Measurements from ENCODE around the gene CDC25B. TPM values are rescaled to one million over a fixed set of nuclear protein-coding genes. Genes with fewer than 3 reads are reported as not detected.
A peak's percentile ranks its signal among the peaks of the same experiment; 100 is the strongest.

The CDC25B gene
- total and polyA plus RNA-seq, 3 experiments from 2014 or later, result 61.6 to 81.6 (median 78.0) TPM

GRCh38 chr20:3815703-3816315 lies 19.7 kb downstream of the CDC25B start:
- peak in 4 of 5 donors; percentile 24 to 72 (median 62) for DNase-seq
- H3K4me3 Mint-ChIP-seq, result peak overlapping the region; percentile 70 to 88 (median 83)
- peaks cover 78% of the 10 kb centered on the region for H3K4me1 ChIP-seq (ENCODE audit: insufficient read depth, low read length)
- no peaks in the 10 kb centered on the region for H3K9me3 ChIP-seq (ENCODE audit: low read length)
- no peak overlapping the region for H3K27ac ChIP-seq (ENCODE audit: low read depth, low read length)
- H3K27me3 ChIP-seq (ENCODE audit: insufficient read depth, low read length, poor library complexity, severe bottlenecking), result no peaks in the 10 kb centered on the region
- no peak overlapping the region for H3K4me3 ChIP-seq (ENCODE audit: low read length)
- H3K9me3 Mint-ChIP-seq, result no peaks in the 10 kb centered on the region
- CTCF ChIA-PET, result interaction anchor here (1.3 to 18.5 kb wide), 5 partner anchors 20 to 47 kb away, joined by 3 to 262 read pairs (median 8); partner anchors contain the start of genes CDC25B, CENPB and SPEF1
- H3K27me3 Mint-ChIP-seq, result no peaks in the 10 kb centered on the region
- no peaks in the 10 kb centered on the region for H3K36me3 ChIP-seq (ENCODE audit: insufficient read depth, low read length)
- POLR2A ChIA-PET, result interaction anchor here (1.0 to 1.4 kb wide), 4 partner anchors 20 to 48 kb away, joined by 3 to 5 read pairs (median 3); partner anchors contain the start of genes CDC25B and CENPB
- H3K36me3 Mint-ChIP-seq, result peaks cover 0 to 8% (median 0%) of the 10 kb centered on the region in 3 donors
- peaks cover 72 to 86% (median 85%) of the 10 kb centered on the region in 3 donors for H3K4me1 Mint-ChIP-seq
- H3K27ac Mint-ChIP-seq, result peak overlapping the region; percentile 83 to 100 (median 98)

DNA sequence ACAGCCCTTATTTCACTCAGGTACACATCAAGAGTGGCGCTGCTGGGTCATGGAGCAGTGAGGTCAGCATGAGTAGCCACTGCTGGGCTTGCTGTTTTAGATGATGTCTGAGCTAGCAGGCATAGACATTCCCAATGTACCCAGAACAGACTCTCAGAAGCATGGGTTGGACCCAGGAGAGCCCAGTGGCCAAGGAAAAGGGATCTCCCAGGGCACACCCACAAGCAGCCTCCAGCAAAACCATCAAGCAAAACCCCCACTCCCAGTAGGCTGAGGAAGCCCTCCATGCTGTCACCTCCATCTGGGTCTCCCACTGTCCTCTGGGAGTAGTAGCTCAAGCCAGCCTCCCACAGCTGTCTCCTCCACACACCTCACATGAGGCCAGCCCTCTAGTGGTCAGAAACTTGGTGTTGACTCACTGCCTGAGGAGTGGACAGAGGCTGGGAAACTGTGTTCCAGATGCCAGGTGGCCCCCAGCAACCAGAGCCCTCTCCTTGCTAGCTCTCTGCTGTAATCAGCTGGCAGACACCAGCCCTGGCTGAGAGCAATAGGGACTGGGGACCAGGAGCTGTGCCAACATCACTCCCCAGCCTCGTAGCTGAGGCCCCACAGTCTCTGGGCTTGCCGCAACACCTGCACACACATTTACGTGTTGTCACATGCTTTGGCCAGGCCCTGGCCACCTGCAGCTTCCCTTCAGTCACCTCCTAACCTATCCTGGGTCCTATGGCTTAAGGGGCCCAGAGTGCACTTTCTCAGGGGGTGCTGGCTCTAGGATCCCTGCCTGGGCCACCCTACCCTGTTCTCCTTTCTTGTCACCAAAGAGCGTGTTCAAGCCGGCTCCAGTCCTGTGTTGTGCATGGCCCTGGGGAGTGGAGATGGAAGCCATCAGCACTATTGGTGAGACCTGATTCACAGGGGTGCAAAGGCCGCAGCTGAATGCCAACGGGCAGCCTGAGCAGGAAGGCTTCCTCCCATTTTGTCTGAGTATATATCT lies 22.3 kb downstream of the CDC25B start:
- Histone ChIP-seq H3K9me3 (ENCODE audit: low read length) (no peaks in the 10 kb centered on the region), H3K4me3 (ENCODE audit: low read length) (no peak overlapping the region), H3K4me1 (ENCODE audit: insufficient read depth, low read length) (peaks cover 62% of the 10 kb centered on the region), H3K27me3 (ENCODE audit: insufficient read depth, low read length, poor library complexity, severe bottlenecking) (no peaks in the 10 kb centered on the region), H3K36me3 (ENCODE audit: insufficient read depth, low read length) (peaks cover 7% of the 10 kb centered on the region), H3K27ac (ENCODE audit: low read depth, low read length) (no peak overlapping the region)
- H3K36me3 Mint-ChIP-seq, result peaks cover 0 to 18% (median 4%) of the 10 kb centered on the region in 3 donors
- CTCF ChIA-PET, result interaction anchor here (0.7 to 18.5 kb wide), 9 partner anchors 8 to 95 kb away, joined by 3 to 262 read pairs (median 29); partner anchors contain the start of genes CDC25B, CENPB and SPEF1
- H3K9me3 Mint-ChIP-seq, result no peaks in the 10 kb centered on the region
- no peaks in the 10 kb centered on the region for H3K27me3 Mint-ChIP-seq
- no peak for DNase-seq
- H3K4me1 Mint-ChIP-seq, result peaks cover 57 to 78% (median 70%) of the 10 kb centered on the region in 3 donors
- H3K4me3 Mint-ChIP-seq, result peak overlapping the region in 6 of 7 donors; percentile 20 to 97 (median 51)
- peak overlapping the region in 7 of 8 donors; percentile 29 to 100 (median 74) for H3K27ac Mint-ChIP-seq
- POLR2A ChIA-PET, result interaction anchor here (0.9 to 4.0 kb wide), 3 partner anchors 19 to 32 kb away, joined by 3 to 37 read pairs (median 4); partner anchors contain the start of genes CDC25B and CENPB

DNA sequence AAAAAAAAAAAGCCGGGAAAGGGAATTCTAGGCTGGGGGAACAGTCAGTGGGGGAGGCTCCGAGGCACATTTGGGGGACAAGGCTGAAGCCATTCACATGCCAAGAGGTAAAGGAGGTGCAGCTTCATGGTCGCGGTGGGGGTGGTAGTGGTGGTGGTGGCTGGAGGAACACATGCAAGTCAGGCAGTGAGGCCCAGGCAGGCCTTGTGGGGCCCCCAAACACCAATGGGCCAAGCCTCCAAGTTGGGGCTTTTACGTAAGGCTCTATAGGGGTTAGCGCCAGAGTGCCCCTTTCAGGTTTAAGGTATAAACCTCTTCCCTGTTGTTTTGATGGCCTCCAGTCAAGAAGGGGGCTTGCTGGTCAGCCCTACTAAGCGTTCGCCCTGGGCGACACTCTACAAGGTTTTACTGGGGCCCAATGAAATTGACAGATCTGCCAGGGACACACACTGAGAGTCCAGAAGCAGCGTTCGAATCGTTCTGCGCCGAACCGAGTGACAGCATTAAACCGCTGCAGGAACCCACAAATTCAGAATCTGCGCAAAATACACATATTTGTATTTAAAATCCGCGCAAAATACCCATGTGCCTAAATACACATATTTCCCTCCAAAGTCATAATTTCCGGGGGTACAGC lies 23.4 kb downstream of the CDC25B start:
- DNase-seq, result no peak
- no peaks in the 10 kb centered on the region for H3K9me3 ChIP-seq (ENCODE audit: low read length)
- CTCF ChIA-PET, result interaction anchor here (1.0 to 18.5 kb wide), 13 partner anchors 9 to 113 kb away, joined by 3 to 262 read pairs (median 18); partner anchors contain the start of genes ADISSP, CDC25B, CENPB and SPEF1
- Mint-ChIP-seq H3K27ac (peak overlapping the region; percentile 87 to 100 (median 90)), H3K27me3 (no peaks in the 10 kb centered on the region), H3K4me3 (peak overlapping the region; percentile 73 to 97 (median 93)), H3K36me3 (peaks cover 0 to 29% (median 4%) of the 10 kb centered on the region in 3 donors), H3K4me1 (peaks cover 52 to 70% (median 63%) of the 10 kb centered on the region in 3 donors), H3K9me3 (no peaks in the 10 kb centered on the region)
- H3K27ac ChIP-seq (ENCODE audit: low read depth, low read length), result peak overlapping the region; percentile 94
- peaks cover 7% of the 10 kb centered on the region for H3K36me3 ChIP-seq (ENCODE audit: insufficient read depth, low read length)
- H3K4me3 ChIP-seq (ENCODE audit: low read length), result peak overlapping the region; percentile 82
- peaks cover 56% of the 10 kb centered on the region for H3K4me1 ChIP-seq (ENCODE audit: insufficient read depth, low read length)
- POLR2A ChIA-PET, result interaction anchor here (1.0 to 4.0 kb wide), 9 partner anchors 9 to 52 kb away, joined by 3 to 37 read pairs (median 10); partner anchors contain the start of genes ADISSP, CDC25B, CENPB and SPEF1
- H3K27me3 ChIP-seq (ENCODE audit: insufficient read depth, low read length, poor library complexity, severe bottlenecking), result no peaks in the 10 kb centered on the region

DNA sequence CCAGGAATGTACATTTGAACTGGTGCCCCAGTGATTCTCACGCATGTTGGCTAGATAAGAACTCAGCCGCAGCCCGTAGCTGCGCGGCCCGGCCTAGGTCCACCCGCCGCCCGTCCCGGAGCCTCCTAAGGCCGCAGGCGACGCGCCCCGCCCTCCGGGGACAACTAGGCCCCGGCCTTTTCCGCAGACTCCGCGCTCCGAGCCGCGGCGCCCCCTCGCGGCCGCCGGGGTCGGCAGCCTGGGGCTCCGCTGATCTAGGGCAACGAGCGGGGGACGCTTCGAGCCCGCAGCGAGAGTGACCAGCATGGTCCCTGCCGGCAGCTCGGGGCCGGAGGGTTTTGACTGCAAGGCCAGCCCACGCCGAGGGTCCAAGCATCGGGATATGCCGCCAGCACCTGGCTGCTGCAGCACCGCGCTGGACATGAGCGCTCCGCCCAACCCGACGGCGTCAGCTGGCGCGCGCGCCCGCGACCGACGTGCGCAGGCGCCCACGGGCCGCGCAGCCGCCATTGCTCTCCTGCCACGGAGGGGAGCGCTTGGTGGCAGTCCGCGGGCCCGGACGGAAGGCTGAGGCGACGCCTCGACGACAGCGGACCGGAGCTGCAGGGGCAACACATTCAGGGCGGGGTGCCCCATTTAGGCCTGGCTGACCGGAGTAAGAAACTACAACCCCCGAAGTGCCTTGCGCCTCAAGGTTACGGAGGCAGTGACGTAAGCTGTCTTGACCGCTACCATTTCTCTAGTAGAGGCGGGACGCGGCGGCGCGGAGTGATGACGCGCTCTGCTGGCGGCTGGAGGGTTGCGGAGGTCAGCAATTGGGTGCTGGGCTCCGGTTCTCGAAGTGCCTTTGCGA lies 24.2 kb downstream of the CDC25B start, which contains the start of gene AP5S1:
AP5S1 (plus strand) TSS at position 500 of the 853 bp plus-strand sequence. CDS start 1,571 bp downstream, outside the sequence.
- Mint-ChIP-seq H3K27ac (peak within 1 kb of the TSS; percentile 96 to 100 (median 97)), H3K4me1 (peaks cover 45 to 65% (median 57%) of the 10 kb centered on the region in 3 donors), H3K4me3 (peak within 1 kb of the TSS; percentile 87 to 97 (median 94)), H3K27me3 (no peaks in the 10 kb centered on the region), H3K36me3 (peaks cover 0 to 36% (median 4%) of the 10 kb centered on the region in 3 donors), H3K9me3 (no peaks in the 10 kb centered on the region)
- Histone ChIP-seq H3K4me3 (ENCODE audit: low read length) (peak within 1 kb of the TSS; percentile 82), H3K27ac (ENCODE audit: low read depth, low read length) (peak within 1 kb of the TSS; percentile 94), H3K9me3 (ENCODE audit: low read length) (no peaks in the 10 kb centered on the region), H3K4me1 (ENCODE audit: insufficient read depth, low read length) (peaks cover 49% of the 10 kb centered on the region), H3K27me3 (ENCODE audit: insufficient read depth, low read length, poor library complexity, severe bottlenecking) (no peaks in the 10 kb centered on the region), H3K36me3 (ENCODE audit: insufficient read depth, low read length) (peaks cover 7% of the 10 kb centered on the region)
- ChIA-PET POLR2A (interaction anchor here (0.5 to 4.0 kb wide), 15 partner anchors 8 to 262 kb away, joined by 3 to 37 read pairs (median 8); partner anchors contain the start of genes ADISSP, CDC25B, CENPB and SPEF1), CTCF (interaction anchor here (0.7 to 18.5 kb wide), 27 partner anchors 9 to 192 kb away, joined by 3 to 262 read pairs (median 5); partner anchors contain the start of genes ADISSP, CDC25B, CENPB and SPEF1)
- peak; percentile 89 to 94 (median 93) for DNase-seq

- peak overlapping the region; percentile 87 to 97 (median 94) for H3K4me3 Mint-ChIP-seq
- H3K9me3 ChIP-seq (ENCODE audit: low read length), result no peaks in the 10 kb centered on the region
- peak overlapping the region; percentile 82 for H3K4me3 ChIP-seq (ENCODE audit: low read length)
- H3K9me3 Mint-ChIP-seq, result no peaks in the 10 kb centered on the region
- no peaks in the 10 kb centered on the region for H3K27me3 Mint-ChIP-seq
- ChIA-PET POLR2A (interaction anchor here (0.5 to 4.0 kb wide), 17 partner anchors 9 to 649 kb away, joined by 3 to 37 read pairs (median 6); partner anchors contain the start of genes ADISSP, CDC25B, CENPB and SPEF1), CTCF (interaction anchor here (0.7 to 18.5 kb wide), 26 partner anchors 10 to 191 kb away, joined by 3 to 262 read pairs (median 5); partner anchors contain the start of genes ADISSP, CDC25B, CENPB and SPEF1)
- H3K4me1 Mint-ChIP-seq, result peaks cover 37 to 57% (median 48%) of the 10 kb centered on the region in 3 donors
- peaks cover 7% of the 10 kb centered on the region for H3K36me3 ChIP-seq (ENCODE audit: insufficient read depth, low read length)
- no peak for DNase-seq
- no peaks in the 10 kb centered on the region for H3K27me3 ChIP-seq (ENCODE audit: insufficient read depth, low read length, poor library complexity, severe bottlenecking)
- peak overlapping the region; percentile 94 for H3K27ac ChIP-seq (ENCODE audit: low read depth, low read length)
- peaks cover 0 to 40% (median 4%) of the 10 kb centered on the region in 3 donors for H3K36me3 Mint-ChIP-seq
- H3K27ac Mint-ChIP-seq, result peak overlapping the region; percentile 96 to 100 (median 97)
- peaks cover 41% of the 10 kb centered on the region for H3K4me1 ChIP-seq (ENCODE audit: insufficient read depth, low read length)
Measured at GRCh38 chr20:3820901-3821727, 25.0 kb downstream of the CDC25B start.

GRCh38 chr20:3821996-3822395 lies 25.9 kb downstream of the CDC25B start:
- CTCF ChIA-PET, result interaction anchor here (1.3 to 18.5 kb wide), 5 partner anchors 26 to 54 kb away, joined by 4 to 262 read pairs (median 33); partner anchors contain the start of genes ADISSP, CDC25B, CENPB and SPEF1
- no peaks in the 10 kb centered on the region for H3K9me3 ChIP-seq (ENCODE audit: low read length)
- no peak overlapping the region for H3K27ac ChIP-seq (ENCODE audit: low read depth, low read length)
- peaks cover 7% of the 10 kb centered on the region for H3K36me3 ChIP-seq (ENCODE audit: insufficient read depth, low read length)
- H3K4me1 Mint-ChIP-seq, result peaks cover 30 to 49% (median 41%) of the 10 kb centered on the region in 3 donors
- H3K27me3 ChIP-seq (ENCODE audit: insufficient read depth, low read length, poor library complexity, severe bottlenecking), result no peaks in the 10 kb centered on the region
- H3K36me3 Mint-ChIP-seq, result peaks cover 0 to 47% (median 4%) of the 10 kb centered on the region in 3 donors
- H3K27ac Mint-ChIP-seq, result peak overlapping the region in 7 of 8 donors; percentile 96 to 100 (median 97)
- DNase-seq, result no peak
- H3K4me3 Mint-ChIP-seq, result peak overlapping the region; percentile 27 to 97 (median 94)
- H3K4me3 ChIP-seq (ENCODE audit: low read length), result no peak overlapping the region
- H3K9me3 Mint-ChIP-seq, result no peaks in the 10 kb centered on the region
- H3K4me1 ChIP-seq (ENCODE audit: insufficient read depth, low read length), result peaks cover 33% of the 10 kb centered on the region
- POLR2A ChIA-PET, result interaction anchor here (0.5 to 4.0 kb wide), 2 partner anchors 32 to 35 kb away, joined by 5 to 37 read pairs; partner anchors contain the start of gene CENPB
- H3K27me3 Mint-ChIP-seq, result no peaks in the 10 kb centered on the region
